ENCODE measurements around the gene SREBF2.

The SREBF2 gene

GRCh38 chr22:41846268-41846987, 13.5 kb downstream of the SREBF2 start:
- Histone ChIP-seq H3K79me2 (ENCODE audit: low read length) (peaks cover 100% of the 10 kb centered on the region), H3K27ac (ENCODE audit: low read length) (no peak overlapping the region), H3K27me3 (ENCODE audit: low read depth, low read length) (no peaks in the 10 kb centered on the region), H3K4me3 (ENCODE audit: low read length) (no peak overlapping the region), H4K20me1 (ENCODE audit: insufficient read depth, low read length) (peaks cover 96% of the 10 kb centered on the region), H3K36me3 (replicated peaks; ENCODE audit: low read depth, low read length) (peaks cover 58% of the 10 kb centered on the region), H2AFZ (ENCODE audit: low read depth, low read length) (no peak overlapping the region), H3K4me1 (ENCODE audit: low read length) (peaks cover 10% of the 10 kb centered on the region), H3K9ac (ENCODE audit: low read length) (no peak overlapping the region), H3K4me2 (ENCODE audit: low read length) (no peak overlapping the region), H3K9me3 (ENCODE audit: insufficient read depth, low read length) (no peaks in the 10 kb centered on the region)
- no peak for TF ChIP-seq EZH2phosphoT487 (IDR thresholded peaks at IDR 0.05; ENCODE audit: low read depth)
- no peak for TF ChIP-seq CTCF (IDR thresholded peaks at IDR 0.05; ENCODE audit: low read depth, low read length)

- Histone ChIP-seq H3K27me3 (ENCODE audit: low read depth, low read length) (no peaks in the 10 kb centered on the region), H4K20me1 (ENCODE audit: insufficient read depth, low read length) (peaks cover 96% of the 10 kb centered on the region), H3K36me3 (replicated peaks; ENCODE audit: low read depth, low read length) (peaks cover 49% of the 10 kb centered on the region), H3K4me1 (ENCODE audit: low read length) (peaks cover 10% of the 10 kb centered on the region), H3K27ac (ENCODE audit: low read length) (no peak overlapping the region), H3K9me3 (ENCODE audit: insufficient read depth, low read length) (no peaks in the 10 kb centered on the region), H3K79me2 (ENCODE audit: low read length) (peaks cover 100% of the 10 kb centered on the region), H2AFZ (ENCODE audit: low read depth, low read length) (no peak overlapping the region), H3K9ac (ENCODE audit: low read length) (no peak overlapping the region), H3K4me3 (ENCODE audit: low read length) (no peak overlapping the region), H3K4me2 (ENCODE audit: low read length) (no peak overlapping the region)
- no peak for TF ChIP-seq EZH2phosphoT487 (IDR thresholded peaks at IDR 0.05; ENCODE audit: low read depth)
- TF ChIP-seq CTCF (IDR thresholded peaks at IDR 0.05; ENCODE audit: low read depth, low read length), result no peak
These were observed 14.4 kb downstream of the SREBF2 start for GRCh38 chr22:41847300-41847699.

DNA sequence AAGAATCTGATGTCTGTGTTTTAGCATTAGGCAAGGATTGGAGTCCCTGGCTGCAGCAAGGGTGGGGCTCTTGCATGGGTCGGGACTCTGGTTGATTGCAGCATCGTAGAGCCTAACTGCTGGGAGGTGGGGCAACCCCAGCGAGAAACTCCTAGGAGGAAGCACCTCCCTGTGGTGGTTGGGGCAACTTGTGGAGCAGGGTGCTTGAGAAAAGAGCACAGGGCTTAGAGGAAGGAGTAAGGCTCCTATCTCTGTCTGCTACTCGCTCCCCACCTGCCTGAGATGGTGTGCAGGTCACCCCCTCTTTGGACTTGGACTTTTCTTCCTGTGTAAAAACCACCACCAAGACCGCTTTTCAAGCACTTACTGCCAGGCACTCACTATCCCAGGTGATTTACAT, 15.6 kb downstream of the SREBF2 start:
- H3K36me3 ChIP-seq (replicated peaks; ENCODE audit: low read depth, low read length), result peaks cover 46% of the 10 kb centered on the region
- H3K27ac ChIP-seq (ENCODE audit: low read length), result no peak overlapping the region
- no peak for TF ChIP-seq CTCF (IDR thresholded peaks at IDR 0.05; ENCODE audit: low read depth, low read length)
- TF ChIP-seq EZH2phosphoT487 (IDR thresholded peaks at IDR 0.05; ENCODE audit: low read depth), result no peak
- peaks cover 100% of the 10 kb centered on the region for H3K79me2 ChIP-seq (ENCODE audit: low read length)
- H3K9ac ChIP-seq (ENCODE audit: low read length), result no peak overlapping the region
- peaks cover 4% of the 10 kb centered on the region; the same call in 1 of the 2 replicates for H3K4me1 ChIP-seq (ENCODE audit: low read length)
- H3K9me3 ChIP-seq (ENCODE audit: insufficient read depth, low read length), result no peaks in the 10 kb centered on the region
- no peaks in the 10 kb centered on the region for H3K27me3 ChIP-seq (ENCODE audit: low read depth, low read length)
- no peak overlapping the region for H3K4me3 ChIP-seq (ENCODE audit: low read length)
- no peak overlapping the region for H3K4me2 ChIP-seq (ENCODE audit: low read length)
- H2AFZ ChIP-seq (ENCODE audit: low read depth, low read length), result no peak overlapping the region
- H4K20me1 ChIP-seq (ENCODE audit: insufficient read depth, low read length), result peaks cover 96% of the 10 kb centered on the region

DNA sequence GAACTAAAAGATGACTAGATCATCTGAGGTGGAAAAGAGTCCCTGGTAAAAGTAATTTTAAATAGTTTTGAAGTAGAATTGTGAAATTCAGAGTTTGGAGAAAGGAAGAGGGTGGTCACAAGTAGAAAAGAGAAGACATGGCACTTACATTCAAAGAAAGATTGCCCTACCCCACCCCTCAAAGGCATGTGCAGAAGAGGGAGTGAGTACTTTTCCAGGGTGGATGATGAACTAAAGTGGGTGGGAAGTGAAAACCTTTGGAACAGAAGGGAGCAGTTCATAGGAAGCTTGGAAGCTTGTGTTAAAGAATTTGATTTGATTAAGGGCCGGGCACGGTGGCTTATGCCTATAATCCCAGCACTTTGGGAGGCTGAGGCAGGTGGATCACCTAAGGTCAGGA, 23.6 kb downstream of the SREBF2 start:
- Histone ChIP-seq H3K4me2 (ENCODE audit: low read length) (no peak overlapping the region), H2AFZ (ENCODE audit: low read depth, low read length) (no peak overlapping the region), H3K9me3 (ENCODE audit: insufficient read depth, low read length) (no peaks in the 10 kb centered on the region), H3K36me3 (replicated peaks; ENCODE audit: low read depth, low read length) (peaks cover 29% of the 10 kb centered on the region), H3K27me3 (ENCODE audit: low read depth, low read length) (no peaks in the 10 kb centered on the region), H3K79me2 (ENCODE audit: low read length) (peaks cover 100% of the 10 kb centered on the region), H3K27ac (ENCODE audit: low read length) (no peak overlapping the region), H3K4me3 (ENCODE audit: low read length) (no peak overlapping the region), H4K20me1 (ENCODE audit: insufficient read depth, low read length) (peaks cover 99% of the 10 kb centered on the region), H3K4me1 (ENCODE audit: low read length) (peaks cover 11% of the 10 kb centered on the region), H3K9ac (ENCODE audit: low read length) (no peak overlapping the region)
- TF ChIP-seq EZH2phosphoT487 (IDR thresholded peaks at IDR 0.05; ENCODE audit: low read depth), result no peak
- TF ChIP-seq CTCF (IDR thresholded peaks at IDR 0.05; ENCODE audit: low read depth, low read length), result no peak
